CD4-positive, alpha-beta T cell treated with Interleukin-15 for 1 hour (primary cell): ENCODE measurements around the gene SLC19A2.
"Not testable (repeated sequence)": the region's sequence is repeated elsewhere in the genome, so short reads cannot be mapped to it uniquely, and the experiment has no call there.

Experiments
- DNase-seq: peaks from one replicate; pipeline ENCODE4 v3.0.0-alpha.2; 2020

Gene SLC19A2

DNA sequence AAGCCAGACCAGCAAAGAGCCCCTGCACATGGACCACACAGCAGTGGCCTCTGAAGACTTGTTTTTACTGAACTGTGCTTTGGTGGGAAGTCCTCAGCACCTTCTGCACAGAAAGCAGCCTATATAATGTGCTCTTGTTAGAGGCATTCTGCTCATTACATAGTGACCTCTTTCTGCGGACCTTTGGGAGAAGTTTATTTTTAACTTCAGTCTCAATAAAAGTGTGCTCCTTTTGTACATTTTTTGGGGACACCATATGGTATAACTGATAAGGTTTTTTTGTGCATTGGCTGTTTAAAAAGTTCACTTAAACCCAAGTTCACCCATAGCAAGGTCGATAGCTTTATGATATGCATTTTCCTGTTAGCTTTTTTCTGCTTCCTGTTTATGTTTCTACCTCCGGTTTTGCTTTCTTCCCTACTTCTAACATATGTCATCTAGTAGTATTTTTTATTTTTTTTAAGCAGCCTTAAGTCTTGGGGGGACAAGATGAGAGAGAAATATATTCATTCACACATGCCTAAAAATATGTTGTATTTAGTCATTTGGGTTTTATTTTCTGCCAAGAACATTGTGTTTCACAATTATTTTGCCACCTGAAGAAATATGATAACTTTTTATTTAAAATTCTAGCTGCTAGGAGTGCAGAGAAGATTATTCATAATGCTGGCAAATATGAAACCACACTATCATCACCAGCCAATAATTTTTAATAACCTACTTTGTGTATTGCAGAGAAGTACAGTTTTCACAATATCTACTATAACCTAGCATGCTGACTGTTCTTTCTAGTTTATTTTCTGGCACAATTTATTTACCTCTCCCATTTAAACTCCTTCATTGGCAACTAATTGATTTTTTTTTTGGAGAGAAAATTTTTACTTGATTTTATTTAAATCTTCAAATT lies 22.9 kb upstream of the SLC19A2 start:
- no peak for DNase-seq

DNA sequence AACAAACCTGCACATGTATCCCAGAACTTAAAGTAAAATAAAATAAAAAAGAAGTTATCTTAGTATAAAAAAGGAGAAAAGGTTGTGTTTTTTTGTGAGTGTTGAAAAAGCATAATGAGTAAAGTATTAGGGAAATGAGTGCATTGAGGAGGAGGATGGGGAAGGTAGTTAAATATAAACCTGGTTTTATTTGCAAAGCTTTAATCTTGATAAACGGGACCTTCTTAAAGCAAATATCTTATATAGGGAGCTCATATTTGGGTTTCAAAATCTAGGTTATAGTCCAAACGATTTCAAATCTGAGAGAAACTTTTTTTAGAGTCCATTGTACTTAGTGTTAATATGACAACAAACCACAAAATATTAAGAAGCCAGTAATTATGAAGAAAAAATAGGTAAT lies 21.7 kb upstream of the SLC19A2 start:
- DNase-seq = no peak

DNA sequence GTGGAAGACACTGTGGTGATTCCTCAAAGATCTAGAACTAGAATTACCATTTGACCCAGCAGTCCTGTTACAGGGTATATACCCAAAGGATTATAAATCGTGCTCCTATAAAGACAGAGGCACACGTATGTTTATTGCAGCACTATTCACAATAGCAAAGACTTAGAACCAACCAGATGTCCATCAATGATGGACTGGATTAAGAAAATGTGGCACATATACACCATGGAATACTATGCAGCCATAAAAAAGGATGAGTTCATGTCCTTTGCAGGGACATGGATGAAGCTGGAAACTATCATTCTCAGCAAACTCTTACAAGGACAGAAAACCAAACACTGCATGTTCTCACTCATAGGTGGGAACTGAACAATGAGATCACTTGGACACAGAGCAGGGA lies 17.9 kb upstream of the SLC19A2 start:
- DNase-seq = not testable (repeated sequence)

DNA sequence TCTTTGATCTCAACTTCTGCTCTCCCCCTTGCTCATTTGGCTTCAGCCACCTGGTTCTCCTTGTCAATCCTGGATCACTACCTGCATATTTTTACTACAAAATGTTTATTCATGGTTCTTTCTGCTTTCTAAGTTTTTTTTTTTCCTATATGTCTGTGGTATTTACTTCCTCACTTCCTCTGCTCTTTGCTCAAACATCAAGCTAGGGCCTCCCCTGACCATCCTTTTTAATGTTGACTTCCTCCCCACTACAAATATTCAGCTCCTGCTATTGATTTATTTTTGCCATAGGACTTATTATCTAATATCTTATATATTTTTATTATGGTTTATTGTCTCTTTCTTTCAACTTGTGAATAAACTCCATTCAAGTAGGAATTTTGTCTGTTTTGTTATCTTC lies 14.1 kb upstream of the SLC19A2 start:
- DNase-seq = no peak

DNA sequence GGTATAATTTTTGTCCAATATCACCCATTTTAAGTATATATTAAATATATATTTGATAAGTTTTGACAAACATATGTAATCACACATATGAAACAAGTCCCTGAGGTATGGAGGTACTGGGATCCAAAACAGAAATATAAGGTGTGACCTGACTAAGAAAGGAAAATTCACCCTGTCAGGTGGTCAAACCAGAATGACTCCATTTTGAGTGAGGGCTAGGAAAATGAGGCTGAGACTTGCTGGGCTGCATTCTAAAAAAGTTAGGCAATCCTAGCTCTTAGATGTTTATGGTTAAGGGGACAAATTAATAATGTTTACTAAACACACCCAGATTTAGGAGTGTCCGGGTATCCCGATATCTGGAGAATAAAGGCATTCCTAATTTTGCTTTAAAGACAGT lies 11.6 kb upstream of the SLC19A2 start:
- no peak for DNase-seq

DNA sequence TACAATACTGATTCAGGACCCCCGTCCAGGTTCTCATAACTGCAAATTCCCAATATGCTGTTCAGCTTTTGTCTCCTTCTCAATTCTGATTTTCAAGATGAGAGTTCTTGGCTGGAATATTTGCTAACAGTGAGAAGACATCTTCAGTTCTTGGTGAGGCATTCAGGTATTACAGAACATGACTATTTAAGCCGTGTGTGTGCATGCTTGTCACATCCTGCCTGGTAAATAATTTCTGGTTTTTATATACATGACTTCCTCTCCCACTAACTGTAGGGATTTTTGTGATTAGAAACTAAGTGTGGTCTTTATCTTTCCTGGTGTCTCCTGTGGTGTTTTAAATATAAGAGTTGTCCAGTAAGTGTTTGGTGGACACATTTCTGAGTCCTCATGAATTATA lies 10.2 kb upstream of the SLC19A2 start:
- no peak for DNase-seq

DNA sequence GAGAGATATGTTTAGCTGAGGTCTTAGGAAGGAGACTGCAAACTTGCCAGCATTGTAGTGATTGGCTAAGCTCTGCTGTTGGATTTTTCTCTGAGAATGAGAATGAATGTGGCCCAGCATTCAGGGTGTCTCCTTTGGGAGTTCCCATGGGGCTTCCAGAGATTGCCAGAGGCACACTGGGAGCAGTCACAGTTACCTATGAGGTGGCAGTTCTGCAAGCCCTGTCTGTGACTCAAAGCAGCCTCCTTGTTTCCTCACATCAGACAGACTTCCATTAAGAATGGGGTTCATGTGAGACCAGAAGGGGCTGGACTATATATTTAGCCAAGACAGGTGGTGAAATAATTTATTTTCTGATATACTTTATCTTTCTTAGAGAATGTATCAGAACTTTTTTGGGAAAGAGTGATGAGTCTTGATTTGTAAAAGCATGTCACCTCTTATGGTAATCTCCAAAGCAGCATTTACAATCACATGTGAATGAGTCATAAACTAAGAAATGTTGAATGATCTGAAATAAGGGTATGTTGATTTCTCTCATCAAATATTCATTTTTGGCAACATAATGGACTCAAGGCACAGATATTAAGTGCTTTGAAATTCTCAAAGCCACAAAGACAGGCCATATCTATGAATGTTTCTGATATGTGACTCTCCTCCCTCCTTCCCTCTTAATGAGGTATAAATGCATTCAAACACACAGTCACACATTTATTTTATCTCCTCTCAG lies 9.5 kb upstream of the SLC19A2 start:
- DNase-seq = no peak

DNA sequence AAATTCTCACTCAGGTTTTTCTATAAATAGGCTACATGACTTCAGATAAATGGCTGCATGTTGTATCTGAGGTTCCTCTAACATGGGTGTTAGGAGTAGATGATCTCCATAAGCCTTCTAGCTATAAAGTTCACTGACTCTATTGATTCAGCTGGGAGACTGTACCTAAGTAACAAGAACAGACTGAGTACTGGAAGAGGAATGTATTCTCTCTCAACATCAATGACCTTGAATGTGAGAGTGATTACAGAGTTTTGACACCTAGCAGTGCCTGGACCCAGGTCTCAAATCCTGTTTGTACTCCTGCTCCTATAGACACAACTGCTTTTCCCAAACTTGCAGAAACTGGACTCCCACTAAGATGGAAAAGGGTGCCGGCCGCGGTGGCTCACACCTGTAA lies 8.6 kb upstream of the SLC19A2 start:
- DNase-seq = no peak

DNA sequence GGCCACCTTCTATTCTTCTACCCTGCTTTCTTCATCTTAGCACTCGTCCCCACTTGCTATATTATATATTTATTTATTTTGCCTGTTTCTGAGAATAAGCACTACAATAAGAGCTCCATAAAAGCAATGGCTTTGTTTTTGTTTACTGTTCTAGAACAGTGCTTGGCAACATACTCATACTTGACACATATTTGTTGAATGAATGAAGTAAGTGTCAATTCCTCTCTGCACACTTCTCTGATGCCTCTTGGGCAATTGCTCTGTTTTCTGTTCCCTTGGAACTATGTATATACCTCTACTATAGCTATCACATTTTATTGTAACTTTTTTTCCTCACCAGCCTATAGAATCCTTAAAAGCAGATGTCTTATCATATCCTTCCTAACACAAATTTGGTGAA lies 7.5 kb upstream of the SLC19A2 start:
- no peak for DNase-seq

DNA sequence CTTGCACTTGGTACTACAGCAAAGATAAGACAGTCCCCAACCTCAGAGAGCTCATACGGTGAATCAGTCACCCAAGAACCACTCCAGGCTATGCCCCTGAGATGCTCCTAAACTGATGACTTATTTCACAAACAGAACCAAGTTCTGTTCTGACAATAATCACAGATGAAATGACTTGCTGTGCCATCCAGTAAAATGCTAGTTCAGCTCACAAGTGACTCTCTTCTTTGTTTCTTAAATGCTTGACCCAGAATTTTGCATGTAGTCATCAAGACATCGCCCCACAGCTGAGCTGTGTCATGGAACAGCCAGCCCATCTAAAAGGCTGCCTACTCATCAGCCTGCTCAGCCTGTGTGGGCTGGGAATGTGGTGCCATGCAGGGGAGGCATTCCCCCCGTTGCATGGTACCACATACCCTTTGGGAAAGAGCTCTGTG lies 6.1 kb upstream of the SLC19A2 start:
- no peak for DNase-seq

DNA sequence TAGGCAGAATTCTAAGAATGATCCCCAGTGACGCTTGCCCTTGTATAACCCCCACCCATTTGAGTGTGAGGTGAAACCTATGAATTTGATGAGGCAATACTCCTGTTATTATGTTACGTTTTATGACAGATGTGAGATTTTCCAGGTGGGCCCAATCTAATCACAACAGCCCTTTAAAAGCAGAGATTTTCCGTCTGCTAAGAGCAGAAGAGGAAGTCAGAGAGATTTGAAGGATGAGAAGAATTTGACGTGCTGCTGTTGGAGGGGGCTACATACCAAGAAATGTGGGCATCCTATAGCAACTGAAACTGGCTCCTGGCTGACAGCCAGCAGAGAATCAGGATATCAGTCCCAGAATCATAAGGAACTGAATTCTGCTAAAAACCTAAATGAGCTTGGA lies 2.4 kb upstream of the SLC19A2 start:
- no peak for DNase-seq

DNA sequence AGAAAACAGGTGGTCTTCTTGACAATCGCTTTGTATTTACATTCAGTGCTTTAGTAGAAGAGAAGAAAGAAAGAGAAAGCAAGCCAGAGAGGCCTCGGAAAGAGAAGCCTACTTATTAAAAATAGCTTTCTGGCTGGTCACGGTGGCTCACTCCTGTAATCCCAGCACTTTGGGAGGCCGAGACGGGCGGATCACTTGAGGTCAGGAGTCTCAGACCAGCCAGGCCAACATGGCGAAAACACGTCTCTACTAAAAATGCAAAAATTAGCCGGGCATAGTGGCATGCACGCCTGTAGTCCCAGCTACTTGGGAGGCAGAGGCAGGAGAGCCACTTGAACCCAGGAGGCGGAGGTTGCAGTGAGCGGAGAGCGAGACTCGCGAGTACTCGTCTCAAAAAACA lies 1.8 kb upstream of the SLC19A2 start:
- DNase-seq = no peak

DNA sequence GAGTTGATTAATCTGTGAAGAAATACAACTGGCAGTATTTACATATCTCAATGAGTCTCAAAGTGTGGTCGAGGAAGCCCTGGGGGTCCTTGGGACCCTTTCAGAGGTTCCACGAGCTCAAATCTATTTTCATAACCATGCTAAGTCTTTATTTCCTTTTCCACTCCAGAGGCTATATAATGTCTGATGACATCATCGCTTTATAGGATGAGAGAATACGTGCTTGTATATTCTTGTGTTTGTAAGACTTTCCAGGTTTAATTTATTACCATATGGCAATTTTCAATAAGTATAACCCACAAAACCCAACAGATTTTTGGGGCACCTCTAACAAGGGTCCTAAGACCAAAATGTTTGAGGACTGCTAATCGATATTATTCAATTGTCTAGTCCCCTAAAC lies 1.4 kb upstream of the SLC19A2 start:
- DNase-seq = no peak

DNA sequence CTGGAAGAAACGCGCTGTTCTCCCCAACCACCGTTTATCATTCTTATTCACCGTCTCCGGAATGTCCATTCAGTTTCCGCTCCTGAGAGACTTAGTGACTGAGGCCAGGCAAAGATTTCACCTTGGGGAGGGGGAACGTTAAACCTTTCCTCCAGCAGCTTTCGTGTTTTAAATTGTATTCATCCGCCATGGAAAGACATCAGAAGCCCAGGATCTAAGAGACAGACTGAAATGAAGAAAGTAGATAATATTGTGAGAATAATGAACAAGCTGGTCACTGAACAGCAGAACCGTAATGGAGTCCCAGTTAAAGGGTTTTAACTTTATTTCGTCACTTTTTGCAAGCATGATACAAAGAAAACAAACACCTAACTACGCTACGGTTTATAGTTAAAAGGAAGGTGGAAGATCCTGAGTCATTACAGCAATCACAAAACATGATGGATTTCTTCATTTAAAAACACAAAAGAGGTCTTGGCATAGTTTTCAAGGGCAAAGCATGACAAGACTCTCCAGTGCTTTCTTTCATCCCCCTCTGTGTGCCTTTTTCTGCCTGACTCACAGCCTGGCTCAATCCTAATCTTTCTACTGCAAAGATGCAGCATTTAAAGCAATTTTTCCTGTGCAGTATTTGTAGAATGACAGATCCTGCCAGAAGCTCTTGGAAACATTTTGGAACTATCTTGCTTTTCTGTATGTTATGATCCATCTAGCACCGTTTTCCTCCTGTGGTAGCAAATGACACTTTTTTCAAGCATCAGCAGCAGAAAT lies 722 bp upstream of the SLC19A2 start:
- DNase-seq = no peak

DNA sequence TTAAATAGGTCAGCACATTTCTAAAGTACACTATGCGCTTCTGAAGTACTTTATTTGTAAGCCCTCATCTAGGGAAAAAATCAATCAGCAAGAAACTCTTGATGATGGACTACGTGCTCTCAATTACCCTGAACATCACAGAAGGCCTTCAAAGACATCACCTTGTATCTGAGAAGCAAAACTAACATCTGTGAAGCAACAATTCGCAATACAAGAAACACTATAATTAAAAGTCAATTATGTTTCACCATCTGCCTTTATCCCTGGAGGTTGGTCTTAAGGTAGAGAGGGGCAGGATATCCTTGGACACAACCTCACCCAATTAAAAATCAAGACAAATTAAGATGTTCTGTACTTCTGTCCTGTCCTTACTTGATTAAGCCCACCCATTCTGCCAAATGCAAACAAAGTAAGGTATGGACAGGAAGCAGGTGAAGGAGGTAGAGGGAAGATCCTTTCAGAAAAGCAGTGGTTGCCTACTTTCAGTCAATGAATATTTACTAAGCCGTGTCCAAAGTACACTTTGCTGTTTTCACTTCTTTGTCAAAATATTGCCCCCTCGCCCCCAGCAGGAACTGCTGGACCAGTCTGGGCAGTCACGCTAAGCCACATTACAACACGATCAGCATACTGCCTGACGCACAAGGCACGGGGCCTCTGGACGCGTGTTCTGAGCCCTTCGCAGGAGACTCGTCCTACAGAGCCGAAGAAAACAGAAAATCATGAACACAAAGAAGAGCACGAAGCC lies 887 bp downstream of the SLC19A2 start:
- DNase-seq = peak; percentile 29

DNA sequence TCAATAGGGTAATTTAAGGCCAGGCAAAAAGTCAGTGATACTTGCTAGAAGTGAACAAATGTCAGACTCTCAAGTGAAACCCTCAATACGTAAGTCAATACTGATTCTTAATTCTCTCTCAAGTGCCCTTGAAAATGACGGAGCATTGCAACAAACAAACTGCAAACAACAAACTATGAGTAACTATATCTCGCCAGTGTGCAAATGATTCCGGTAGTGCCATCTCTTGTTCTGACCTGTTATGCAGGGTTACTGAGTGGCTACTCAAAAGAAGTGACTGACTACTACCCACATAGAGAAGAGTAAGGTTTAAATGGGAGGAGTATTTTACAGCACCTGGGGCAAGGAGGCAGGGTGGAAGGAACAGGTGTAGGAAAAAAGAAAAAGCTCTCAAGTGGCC lies 1.6 kb downstream of the SLC19A2 start:
- no peak for DNase-seq

DNA sequence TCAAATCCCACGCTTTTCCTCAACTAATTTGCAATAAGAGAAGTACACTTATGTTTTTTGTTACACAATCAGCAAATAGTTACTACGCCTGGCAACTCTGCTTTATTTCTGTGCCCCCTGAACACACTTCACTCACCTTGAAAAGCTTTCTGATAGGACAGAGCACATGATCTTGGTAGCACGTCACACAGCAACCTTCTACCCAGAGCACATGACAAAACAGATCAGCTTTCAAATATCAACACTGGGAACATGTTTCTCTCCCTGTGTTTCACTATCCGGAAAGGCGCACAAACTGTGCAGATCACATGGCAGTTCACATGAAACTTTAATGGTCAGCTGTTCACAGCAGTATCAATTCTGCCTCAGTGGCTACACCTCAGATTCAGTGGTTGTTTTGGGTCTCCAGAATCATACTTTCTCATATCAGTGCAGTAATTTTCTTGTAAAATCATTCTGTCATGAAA lies 2.2 kb downstream of the SLC19A2 start:
- no peak for DNase-seq

DNA sequence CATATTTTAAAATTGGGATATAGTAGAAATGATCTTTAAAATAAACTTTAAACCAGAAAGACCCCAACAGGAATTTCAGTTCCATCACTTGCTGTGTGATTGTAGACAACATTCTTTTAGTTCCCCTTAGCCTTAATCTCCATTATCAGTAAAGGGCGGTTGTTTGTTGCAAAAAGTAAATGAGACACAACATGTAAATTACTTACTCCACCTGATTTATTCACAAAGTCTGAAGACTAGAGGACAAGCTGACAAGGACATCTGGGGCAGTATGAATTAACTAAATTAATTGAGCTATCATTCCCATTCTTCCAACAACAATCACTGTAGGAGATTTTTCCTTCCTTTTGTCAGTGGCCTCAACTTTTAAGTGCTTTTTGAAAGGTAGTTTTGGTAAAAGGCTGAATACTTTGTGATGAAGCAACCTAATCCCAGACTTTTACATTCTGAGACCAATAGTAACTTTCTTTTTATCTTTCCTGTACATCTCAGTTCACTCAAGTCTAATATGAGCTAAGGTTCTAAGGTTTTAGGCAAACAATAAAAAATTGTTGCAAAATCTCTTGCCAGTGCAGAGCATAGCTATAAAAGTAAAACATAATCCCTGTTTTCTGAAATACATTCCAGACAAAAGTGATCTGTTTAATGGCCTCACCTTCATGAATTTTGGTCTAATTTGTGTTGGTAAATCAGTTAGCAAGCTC lies 6.2 kb downstream of the SLC19A2 start:
- no peak for DNase-seq

DNA sequence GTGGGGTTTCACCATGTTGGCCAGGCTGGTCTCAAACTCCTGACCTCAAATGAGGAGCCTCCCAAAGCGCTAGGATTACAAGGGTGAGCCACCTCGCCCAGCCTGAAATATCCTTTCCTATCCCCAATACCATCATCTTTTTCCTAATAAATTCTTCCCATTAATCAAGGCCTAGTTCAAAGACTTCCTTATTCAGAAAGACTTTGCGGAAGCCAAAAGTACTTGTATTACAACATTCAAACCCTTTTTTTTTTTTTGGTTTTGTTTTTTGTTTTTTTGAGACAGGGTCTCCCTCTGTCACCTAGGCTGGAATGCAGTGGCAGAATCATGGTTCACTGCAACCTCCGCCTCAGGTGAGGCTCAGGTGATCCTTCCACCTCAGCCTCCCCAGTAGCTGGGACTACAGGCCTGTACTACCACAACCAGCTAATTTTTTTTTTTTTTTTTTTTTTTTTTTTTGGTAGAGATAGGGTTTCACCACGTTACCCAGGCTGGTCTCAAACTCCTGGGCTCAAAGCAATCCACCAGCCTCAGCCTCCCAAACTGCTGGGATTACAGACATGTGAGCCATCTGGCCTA lies 7.6 kb downstream of the SLC19A2 start:
- no peak for DNase-seq

DNA sequence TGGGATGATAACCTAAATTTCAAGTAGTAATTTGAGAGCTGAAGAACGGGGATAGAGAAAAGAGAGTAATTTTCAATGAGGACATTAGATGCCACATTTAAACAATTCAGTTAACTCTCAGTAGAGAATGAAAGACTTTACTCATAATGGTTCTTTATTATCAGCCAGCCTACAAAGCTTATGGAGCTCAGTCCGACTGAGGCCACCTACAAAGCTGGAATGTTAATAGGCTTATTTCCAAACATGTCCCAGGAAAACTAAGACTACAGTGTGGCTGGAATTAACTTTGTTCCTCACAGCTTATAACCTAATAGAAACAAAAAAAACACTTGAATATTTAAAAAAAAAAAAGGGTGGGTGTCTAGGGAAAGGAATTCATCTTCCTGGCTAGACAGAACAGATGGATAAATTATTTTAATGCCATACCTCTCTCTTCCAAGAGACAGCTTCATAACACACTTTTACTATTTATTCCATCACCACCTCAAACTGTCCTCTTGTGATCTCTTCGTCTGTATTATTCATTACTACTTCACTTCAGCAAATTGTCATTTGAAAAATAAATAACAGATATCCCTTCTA lies 9.8 kb downstream of the SLC19A2 start:
- DNase-seq = no peak

DNA sequence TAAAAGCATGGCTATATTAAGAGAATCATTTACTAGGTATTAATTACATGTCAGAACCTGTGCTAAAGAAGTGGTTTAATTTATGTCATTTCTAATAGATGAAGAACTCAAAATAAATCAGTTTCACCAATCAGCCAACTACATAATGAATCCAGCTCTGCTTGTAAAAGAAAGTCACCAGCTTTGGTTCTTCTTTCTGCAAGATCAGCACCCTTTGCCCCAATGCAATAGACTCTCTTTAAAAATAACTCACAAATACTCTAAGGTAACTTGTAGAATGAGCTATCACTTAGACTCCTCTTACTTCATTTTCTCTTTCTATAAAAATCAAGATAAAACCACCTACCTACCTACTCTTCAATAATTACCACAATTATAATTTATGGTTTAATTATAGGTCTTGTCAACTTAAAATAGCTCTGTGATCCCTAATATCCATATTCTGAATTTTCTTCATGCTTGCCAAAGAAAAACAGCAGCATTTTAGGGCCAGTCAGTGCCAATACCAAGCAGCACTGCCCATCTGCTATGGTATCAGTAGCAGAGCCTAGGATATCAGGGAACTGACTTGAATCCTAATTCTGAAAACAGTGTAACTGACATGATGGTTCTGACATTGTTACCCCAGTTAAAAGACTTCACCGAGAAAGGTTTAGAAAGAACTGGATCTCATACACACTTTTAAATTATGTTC lies 11.3 kb downstream of the SLC19A2 start:
- no peak for DNase-seq
